Epithelial cell of esophagus (primary cell): ENCODE data around the gene ONECUT3.

Source experiments
- DNase-seq: peaks from one replicate; pipeline ENCODE4 v3.0.0; 2010; ENCODE audit warnings: low read depth
- H3K4me3 ChIP-seq: 2 replicates; pipeline ENCODE4 v1.5.1; 2011; ENCODE audit warnings: mild to moderate bottlenecking, low read length, control low read depth
- TF ChIP-seq, protein P1 (sequence below): IDR thresholded peaks from 2 replicates; pipeline ENCODE4 v1.5.1; 2011; ENCODE audit warnings: low read depth, mild to moderate bottlenecking, low read length, control low read depth, inconsistent platforms; ENCODE audit not compliant: insufficient read depth; ENCODE audit errors: missing control alignments

ONECUT3 gene

DNA sequence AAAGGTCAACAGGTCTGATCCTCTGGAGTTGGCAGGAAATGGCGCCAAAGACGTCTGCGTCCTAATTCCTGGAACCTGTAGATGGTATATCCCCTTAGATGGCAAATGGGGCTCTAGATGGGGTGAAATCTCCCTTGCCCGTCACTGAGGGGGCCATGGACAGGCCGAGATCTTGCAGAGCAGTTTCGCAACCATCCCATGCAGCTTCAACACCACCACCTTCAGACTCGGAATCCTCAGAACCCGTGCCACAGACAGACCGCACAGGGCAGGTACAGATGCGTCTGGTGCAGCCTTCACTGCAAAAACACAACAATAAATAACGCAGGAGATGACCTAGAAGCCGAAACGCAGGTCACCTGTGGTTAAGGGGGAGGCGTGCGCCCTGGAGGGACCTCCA is 77.3 kb downstream of the ONECUT3 start:
- no peak overlapping the region for H3K4me3 ChIP-seq
- TF ChIP-seq, protein P1, sequence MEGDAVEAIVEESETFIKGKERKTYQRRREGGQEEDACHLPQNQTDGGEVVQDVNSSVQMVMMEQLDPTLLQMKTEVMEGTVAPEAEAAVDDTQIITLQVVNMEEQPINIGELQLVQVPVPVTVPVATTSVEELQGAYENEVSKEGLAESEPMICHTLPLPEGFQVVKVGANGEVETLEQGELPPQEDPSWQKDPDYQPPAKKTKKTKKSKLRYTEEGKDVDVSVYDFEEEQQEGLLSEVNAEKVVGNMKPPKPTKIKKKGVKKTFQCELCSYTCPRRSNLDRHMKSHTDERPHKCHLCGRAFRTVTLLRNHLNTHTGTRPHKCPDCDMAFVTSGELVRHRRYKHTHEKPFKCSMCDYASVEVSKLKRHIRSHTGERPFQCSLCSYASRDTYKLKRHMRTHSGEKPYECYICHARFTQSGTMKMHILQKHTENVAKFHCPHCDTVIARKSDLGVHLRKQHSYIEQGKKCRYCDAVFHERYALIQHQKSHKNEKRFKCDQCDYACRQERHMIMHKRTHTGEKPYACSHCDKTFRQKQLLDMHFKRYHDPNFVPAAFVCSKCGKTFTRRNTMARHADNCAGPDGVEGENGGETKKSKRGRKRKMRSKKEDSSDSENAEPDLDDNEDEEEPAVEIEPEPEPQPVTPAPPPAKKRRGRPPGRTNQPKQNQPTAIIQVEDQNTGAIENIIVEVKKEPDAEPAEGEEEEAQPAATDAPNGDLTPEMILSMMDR: no peak
- no peak for DNase-seq
